ENCODE measurements around the gene VWA7. TPM values are rescaled to one million over a fixed set of nuclear protein-coding genes. Genes with fewer than 3 reads are reported as not detected.
"Not testable (repeated sequence)": the region's sequence is repeated elsewhere in the genome, so short reads cannot be mapped to it uniquely, and the experiment has no call there.

The VWA7 gene
- total RNA-seq, 2 donors from 2014 or later: 6.1 to 10.1 TPM

GRCh38 chr6:31821301-31822035 lies 44.3 kb upstream of the VWA7 start:
- intact Hi-C loops (cut with DNase I): no loop called here
- no peaks in the 10 kb centered on the region for H3K27me3 ChIP-seq
- H3K9ac ChIP-seq (ENCODE audit: low read depth in 2 of 2, low read length in 2 of 2): peak overlapping the region; percentile 86 to 99
- H3K4me3 ChIP-seq: peak overlapping the region; percentile 41
- H3K27ac ChIP-seq: peak overlapping the region; percentile 99
- TF ChIP-seq, protein P1, sequence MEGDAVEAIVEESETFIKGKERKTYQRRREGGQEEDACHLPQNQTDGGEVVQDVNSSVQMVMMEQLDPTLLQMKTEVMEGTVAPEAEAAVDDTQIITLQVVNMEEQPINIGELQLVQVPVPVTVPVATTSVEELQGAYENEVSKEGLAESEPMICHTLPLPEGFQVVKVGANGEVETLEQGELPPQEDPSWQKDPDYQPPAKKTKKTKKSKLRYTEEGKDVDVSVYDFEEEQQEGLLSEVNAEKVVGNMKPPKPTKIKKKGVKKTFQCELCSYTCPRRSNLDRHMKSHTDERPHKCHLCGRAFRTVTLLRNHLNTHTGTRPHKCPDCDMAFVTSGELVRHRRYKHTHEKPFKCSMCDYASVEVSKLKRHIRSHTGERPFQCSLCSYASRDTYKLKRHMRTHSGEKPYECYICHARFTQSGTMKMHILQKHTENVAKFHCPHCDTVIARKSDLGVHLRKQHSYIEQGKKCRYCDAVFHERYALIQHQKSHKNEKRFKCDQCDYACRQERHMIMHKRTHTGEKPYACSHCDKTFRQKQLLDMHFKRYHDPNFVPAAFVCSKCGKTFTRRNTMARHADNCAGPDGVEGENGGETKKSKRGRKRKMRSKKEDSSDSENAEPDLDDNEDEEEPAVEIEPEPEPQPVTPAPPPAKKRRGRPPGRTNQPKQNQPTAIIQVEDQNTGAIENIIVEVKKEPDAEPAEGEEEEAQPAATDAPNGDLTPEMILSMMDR (IDR thresholded peaks at IDR 0.05): no peak
- H3K36me3 ChIP-seq: no peaks in the 10 kb centered on the region
- H3K4me1 ChIP-seq: peaks cover 7% of the 10 kb centered on the region
- H3K9me3 ChIP-seq: no peaks in the 10 kb centered on the region
- peak; percentile 96 for DNase-seq

- H3K36me3 ChIP-seq; H3K27me3 ChIP-seq; DNase-seq; intact Hi-C loops (cut with DNase I); H3K9ac ChIP-seq (ENCODE audit: low read depth in 2 of 2, low read length in 2 of 2); H3K9me3 ChIP-seq; H3K4me3 ChIP-seq; H3K4me1 ChIP-seq: not testable (repeated sequence)
- peak overlapping the region; percentile 99 for H3K27ac ChIP-seq
Measured at GRCh38 chr6:31820399-31820798, 43.3 kb upstream of the VWA7 start.

- H3K27ac ChIP-seq: peak overlapping the region; percentile 99
- DNase-seq: peak; percentile 46
- TF ChIP-seq, protein P1 (IDR thresholded peaks at IDR 0.05): no peak
- no peaks in the 10 kb centered on the region for H3K9me3 ChIP-seq
- H3K27me3 ChIP-seq: no peaks in the 10 kb centered on the region
- no peak overlapping the region for H3K9ac ChIP-seq (ENCODE audit: low read depth in 2 of 2, low read length in 2 of 2)
- H3K4me1 ChIP-seq: peaks cover 7% of the 10 kb centered on the region
- no peak overlapping the region for H3K4me3 ChIP-seq
- intact Hi-C loops (cut with DNase I): no loop called here
- H3K36me3 ChIP-seq: no peaks in the 10 kb centered on the region
Measured at GRCh38 chr6:31819871-31820299, 42.8 kb upstream of the VWA7 start.

DNA sequence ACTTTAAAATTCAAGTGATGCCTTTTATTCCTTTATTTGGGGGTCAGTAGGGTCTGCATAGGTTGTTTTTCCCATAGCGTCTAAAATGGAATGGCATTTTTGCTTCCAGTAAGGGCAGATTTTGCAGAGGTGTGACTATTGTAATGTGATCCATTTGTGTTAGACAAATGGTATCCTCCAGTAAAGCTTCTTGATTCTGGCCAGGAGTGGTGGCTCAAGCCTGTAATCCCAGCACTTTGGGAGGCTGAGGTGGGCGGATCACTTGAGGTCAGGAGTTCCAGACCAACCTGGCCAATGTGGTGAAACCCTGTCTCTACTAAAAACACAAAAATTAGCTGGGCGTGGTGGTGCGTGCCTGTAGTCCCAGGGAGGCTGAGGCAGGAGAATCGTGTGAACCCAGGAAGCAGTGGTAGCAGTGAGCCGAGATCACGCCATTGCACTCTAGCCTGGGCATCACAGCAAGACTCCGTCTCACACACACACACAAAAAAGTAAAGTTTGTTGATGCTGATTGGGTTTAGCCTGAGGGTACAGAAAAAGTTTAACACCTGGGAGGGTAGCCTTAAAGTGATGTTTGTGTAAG lies 40.9 kb upstream of the VWA7 start:
- H3K4me3 ChIP-seq: peak overlapping the region; percentile 36
- intact Hi-C loops (cut with DNase I); H3K27me3 ChIP-seq; H3K36me3 ChIP-seq; H3K9me3 ChIP-seq; H3K4me1 ChIP-seq: not testable (repeated sequence)
- peak; percentile 64 for DNase-seq
- peak overlapping the region in 1 of 2 donors; percentile 58 for H3K9ac ChIP-seq (ENCODE audit: low read depth in 2 of 2, low read length in 2 of 2)
- H3K27ac ChIP-seq: peak overlapping the region; percentile 80

GRCh38 chr6:31817133-31817928 lies 40.2 kb upstream of the VWA7 start:
- DNase-seq: peak; percentile 61
- Histone ChIP-seq H3K27ac (peak overlapping the region; percentile 80), H3K9ac (ENCODE audit: low read depth in 2 of 2, low read length in 2 of 2) (peak overlapping the region; percentile 16 to 70), H3K4me3 (peak overlapping the region; percentile 36)
- H3K4me1 ChIP-seq; H3K36me3 ChIP-seq; intact Hi-C loops (cut with DNase I); H3K27me3 ChIP-seq; H3K9me3 ChIP-seq: not testable (repeated sequence)

DNA sequence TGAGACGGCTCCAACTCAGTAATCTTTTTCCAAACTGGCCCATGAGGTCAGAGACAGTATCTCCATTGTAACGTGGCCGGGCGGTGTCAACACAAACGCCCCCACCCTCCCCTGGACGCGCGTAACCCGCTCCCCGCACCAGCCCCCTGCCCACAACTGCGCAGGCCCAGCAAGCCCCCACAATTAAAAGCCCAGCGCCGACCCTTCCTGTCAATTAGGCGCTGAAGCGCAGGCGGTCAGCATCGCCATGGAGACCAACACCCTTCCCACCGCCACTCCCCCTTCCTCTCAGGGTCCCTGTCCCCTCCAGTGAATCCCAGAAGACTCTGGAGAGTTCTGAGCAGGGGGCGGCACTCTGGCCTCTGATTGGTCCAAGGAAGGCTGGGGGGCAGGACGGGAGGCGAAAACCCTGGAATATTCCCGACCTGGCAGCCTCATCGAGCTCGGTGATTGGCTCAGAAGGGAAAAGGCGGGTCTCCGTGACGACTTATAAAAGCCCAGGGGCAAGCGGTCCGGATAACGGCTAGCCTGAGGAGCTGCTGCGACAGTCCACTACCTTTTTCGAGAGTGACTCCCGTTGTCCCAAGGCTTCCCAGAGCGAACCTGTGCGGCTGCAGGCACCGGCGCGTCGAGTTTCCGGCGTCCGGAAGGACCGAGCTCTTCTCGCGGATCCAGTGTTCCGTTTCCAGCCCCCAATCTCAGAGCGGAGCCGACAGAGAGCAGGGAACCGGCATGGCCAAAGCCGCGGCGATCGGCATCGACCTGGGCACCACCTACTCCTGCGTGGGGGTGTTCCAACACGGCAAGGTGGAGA lies 38.1 kb upstream of the VWA7 start, which contains the start of the genes HSPA1A and HSPA1L:
HSPA1A (plus strand) TSS at position 519 of the 814 bp plus-strand sequence; CDS start at position 733, 214 bp downstream.
HSPA1L (minus strand) TSS at position 259 of the 814 bp plus-strand sequence. CDS start 3,311 bp downstream, outside the sequence.
- Histone ChIP-seq H3K36me3 (no peaks in the 10 kb centered on the region), H3K9ac (ENCODE audit: low read depth in 2 of 2, low read length in 2 of 2) (peak within 1 kb of the TSS; percentile 83 to 88), H3K27ac (peak within 1 kb of the TSS; percentile 100), H3K4me1 (peaks cover 7% of the 10 kb centered on the region), H3K27me3 (no peaks in the 10 kb centered on the region), H3K9me3 (no peaks in the 10 kb centered on the region), H3K4me3 (peak within 1 kb of the TSS; percentile 47)
- intact Hi-C loops (cut with DNase I): no loop called here
- DNase-seq: peak; percentile 97
- TF ChIP-seq, protein P1 (IDR thresholded peaks at IDR 0.05): no peak

Measured in colonic mucosa (tissue), 4 donors.